ENCODE data around the gene KDM1B.

GRCh38 chr6:18249271-18249670 lies 94.0 kb downstream of the KDM1B start:
- TF ChIP-seq EP300 (IDR thresholded peaks at IDR 0.05) (no peak), CTCF (IDR thresholded peaks at IDR 0.05) (no peak), POLR2A (IDR thresholded peaks at IDR 0.05; ENCODE audit: low read depth) (no peak), POLR2AphosphoS5 (IDR thresholded peaks at IDR 0.05) (no peak)

All from esophagus muscularis mucosa (tissue), 4 donors.